ENCODE results near the gene ACSM2B.
"Not testable (repeated sequence)": the region's sequence is repeated elsewhere in the genome, so short reads cannot be mapped to it uniquely, and the experiment has no call there.

DNA sequence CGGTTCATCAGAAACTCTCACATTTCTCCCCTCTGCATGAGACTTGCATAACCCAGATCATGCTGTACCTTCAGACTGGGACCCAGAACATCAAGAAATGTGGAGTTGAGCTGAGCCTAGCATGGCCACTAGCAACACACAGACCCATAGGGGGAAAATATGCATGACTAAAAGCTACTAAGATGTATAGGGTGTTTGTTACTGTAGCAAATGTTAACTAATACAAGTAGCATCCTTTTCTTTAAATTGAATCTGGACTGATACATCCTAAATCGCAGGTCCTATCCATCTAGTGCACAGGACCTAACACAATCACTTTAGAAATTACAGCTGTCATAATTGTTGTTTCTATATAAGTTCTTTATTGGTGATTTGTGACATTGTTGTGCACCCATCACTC is 10.8 kb downstream of the ACSM2B start:
- not testable (repeated sequence) for TF ChIP-seq SIX5 (IDR thresholded peaks at IDR 0.05; ENCODE audit: low read depth, low read length, severe bottlenecking); POU2F2 (IDR thresholded peaks at IDR 0.05; ENCODE audit: borderline replicate concordance, low read depth, low read length); POLR2A (IDR thresholded peaks at IDR 0.05; ENCODE audit: low read depth, low read length); BRCA1 (IDR thresholded peaks at IDR 0.05; ENCODE audit: low read depth, low read length); NRF1 (conservative IDR thresholded peaks at IDR 0.05; ENCODE audit: low read depth, low read length); MXI1 (IDR thresholded peaks at IDR 0.05; ENCODE audit: low read depth, low read length); YY1 (IDR thresholded peaks at IDR 0.05; ENCODE audit: low read depth, low read length); SREBF2 (IDR thresholded peaks at IDR 0.05; ENCODE audit: low read length); TARDBP (IDR thresholded peaks at IDR 0.05; ENCODE audit: borderline replicate concordance)
- TF ChIP-seq, protein P1, sequence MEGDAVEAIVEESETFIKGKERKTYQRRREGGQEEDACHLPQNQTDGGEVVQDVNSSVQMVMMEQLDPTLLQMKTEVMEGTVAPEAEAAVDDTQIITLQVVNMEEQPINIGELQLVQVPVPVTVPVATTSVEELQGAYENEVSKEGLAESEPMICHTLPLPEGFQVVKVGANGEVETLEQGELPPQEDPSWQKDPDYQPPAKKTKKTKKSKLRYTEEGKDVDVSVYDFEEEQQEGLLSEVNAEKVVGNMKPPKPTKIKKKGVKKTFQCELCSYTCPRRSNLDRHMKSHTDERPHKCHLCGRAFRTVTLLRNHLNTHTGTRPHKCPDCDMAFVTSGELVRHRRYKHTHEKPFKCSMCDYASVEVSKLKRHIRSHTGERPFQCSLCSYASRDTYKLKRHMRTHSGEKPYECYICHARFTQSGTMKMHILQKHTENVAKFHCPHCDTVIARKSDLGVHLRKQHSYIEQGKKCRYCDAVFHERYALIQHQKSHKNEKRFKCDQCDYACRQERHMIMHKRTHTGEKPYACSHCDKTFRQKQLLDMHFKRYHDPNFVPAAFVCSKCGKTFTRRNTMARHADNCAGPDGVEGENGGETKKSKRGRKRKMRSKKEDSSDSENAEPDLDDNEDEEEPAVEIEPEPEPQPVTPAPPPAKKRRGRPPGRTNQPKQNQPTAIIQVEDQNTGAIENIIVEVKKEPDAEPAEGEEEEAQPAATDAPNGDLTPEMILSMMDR (IDR thresholded peaks at IDR 0.05 in 2 of 3, conservative IDR thresholded peaks at IDR 0.05 in 1 of 3; ENCODE audit: control insufficient read depth in 2 of 3, extremely low read depth in 1 of 3, insufficient read depth in 1 of 3, low read depth in 3 of 3, low read length in 3 of 3), result not testable (repeated sequence)

Measured in GM12878 (cell line).